GM21723 (cell line): ENCODE results near the gene DIS3L2.
"Not testable (repeated sequence)": the region's sequence is repeated elsewhere in the genome, so short reads cannot be mapped to it uniquely, and the experiment has no call there.

Source experiments
- ATAC-seq: cut with Tn5 transposase; IDR thresholded peaks from one replicate; pipeline ENCODE4 v1.9.1; 2021; ENCODE audit warnings: mild to moderate bottlenecking, moderate library complexity; ENCODE audit not compliant: unreplicated experiment

DIS3L2 gene

GRCh38 chr2:232288489-232289030, 327.0 kb downstream of the DIS3L2 start:
- ATAC-seq, result no peak

DNA sequence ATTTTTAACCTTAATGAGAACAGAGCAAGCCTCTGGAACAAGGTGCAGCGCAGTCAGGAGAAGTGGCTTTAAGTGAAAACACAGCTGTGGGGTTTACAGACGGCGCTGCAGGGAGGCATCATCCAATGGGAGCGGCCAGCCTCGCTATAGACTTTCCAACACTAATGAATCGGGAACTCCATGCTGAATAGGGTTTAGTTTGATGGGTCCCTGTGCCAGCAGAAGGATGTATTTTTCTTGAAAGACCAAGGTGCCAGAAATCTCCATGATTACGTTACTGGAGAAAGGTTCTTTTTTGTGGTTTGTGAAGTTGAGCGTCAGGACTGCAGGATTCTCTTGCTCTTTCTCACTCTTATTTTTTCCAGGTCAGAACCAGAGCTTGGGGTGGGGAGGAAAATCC, 329.2 kb downstream of the DIS3L2 start:
- no peak for ATAC-seq

- ATAC-seq, result no peak
Observed at GRCh38 chr2:232291343-232291742, 329.8 kb downstream of the DIS3L2 start.

- ATAC-seq, result no peak
Observed at GRCh38 chr2:232292395-232293154, 331.1 kb downstream of the DIS3L2 start.

DNA sequence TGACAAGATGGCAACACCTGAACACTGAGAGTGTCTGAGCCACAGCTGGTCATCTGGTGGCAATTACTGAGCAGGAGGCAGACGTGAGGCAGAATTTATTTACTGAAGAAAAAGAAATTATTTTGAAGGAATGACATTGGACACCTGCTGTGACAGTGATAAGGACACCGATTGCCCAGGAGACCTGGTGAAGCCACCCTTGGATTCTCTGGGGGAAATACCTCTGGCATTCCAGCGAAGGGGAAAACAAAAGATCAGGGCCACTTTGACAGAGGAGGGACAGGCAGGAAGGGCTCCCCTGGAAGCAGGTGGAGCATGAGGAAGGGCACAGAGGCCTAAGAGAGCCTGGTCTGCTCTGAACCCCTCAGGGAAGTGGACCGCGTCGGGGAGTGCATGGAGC, 331.7 kb downstream of the DIS3L2 start:
- no peak for ATAC-seq

- no peak for ATAC-seq
Observed at GRCh38 chr2:232295971-232296370, 334.5 kb downstream of the DIS3L2 start.

- ATAC-seq, result no peak
Observed at GRCh38 chr2:232296776-232297525, 335.4 kb downstream of the DIS3L2 start.

DNA sequence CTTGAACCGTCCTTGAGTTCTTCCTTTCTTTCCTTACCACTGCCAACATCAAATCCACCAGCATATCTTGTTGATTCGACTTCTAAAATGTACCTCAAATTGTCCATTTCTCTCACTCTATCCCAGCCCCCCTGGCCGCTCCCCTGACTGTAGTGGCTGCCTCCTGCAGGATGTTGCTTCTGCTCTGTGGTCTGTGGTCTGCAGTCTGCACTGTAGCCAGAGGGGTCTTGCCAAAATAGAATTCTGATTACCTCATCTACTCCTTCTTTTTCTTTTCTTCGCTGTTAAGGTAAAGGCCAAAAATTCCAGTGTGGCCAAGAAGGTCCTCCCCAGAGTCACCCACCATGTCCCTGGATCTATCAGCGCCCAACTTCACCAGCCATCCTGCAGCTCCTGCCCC, 337.6 kb downstream of the DIS3L2 start:
- no peak for ATAC-seq

GRCh38 chr2:232299927-232300674, 338.6 kb downstream of the DIS3L2 start:
- ATAC-seq, result no peak

DNA sequence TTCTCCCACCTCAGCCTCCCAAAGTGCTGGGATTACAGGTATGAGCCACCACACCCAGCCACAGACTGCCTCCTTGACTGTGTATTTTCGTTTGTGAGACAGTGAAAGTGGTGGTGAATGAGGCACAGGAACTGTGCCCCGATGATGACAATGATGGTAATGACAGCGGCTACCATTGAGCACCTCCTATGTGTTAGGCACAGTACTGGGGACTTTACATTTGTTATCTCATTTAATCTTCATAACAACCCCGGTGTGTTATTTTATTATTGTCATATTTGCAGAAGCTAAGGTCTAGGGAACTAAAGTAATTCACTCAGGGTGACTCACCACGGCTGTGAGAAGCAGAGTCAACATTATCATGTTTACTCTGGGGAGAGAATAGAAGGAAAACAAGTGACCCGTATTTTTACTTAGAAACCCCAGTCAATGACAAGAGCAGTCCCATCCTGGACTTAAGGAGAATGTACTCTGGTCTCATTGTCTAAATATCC, 339.4 kb downstream of the DIS3L2 start:
- ATAC-seq, result no peak

GRCh38 chr2:232304236-232304635, 342.7 kb downstream of the DIS3L2 start:
- ATAC-seq, result no peak

DNA sequence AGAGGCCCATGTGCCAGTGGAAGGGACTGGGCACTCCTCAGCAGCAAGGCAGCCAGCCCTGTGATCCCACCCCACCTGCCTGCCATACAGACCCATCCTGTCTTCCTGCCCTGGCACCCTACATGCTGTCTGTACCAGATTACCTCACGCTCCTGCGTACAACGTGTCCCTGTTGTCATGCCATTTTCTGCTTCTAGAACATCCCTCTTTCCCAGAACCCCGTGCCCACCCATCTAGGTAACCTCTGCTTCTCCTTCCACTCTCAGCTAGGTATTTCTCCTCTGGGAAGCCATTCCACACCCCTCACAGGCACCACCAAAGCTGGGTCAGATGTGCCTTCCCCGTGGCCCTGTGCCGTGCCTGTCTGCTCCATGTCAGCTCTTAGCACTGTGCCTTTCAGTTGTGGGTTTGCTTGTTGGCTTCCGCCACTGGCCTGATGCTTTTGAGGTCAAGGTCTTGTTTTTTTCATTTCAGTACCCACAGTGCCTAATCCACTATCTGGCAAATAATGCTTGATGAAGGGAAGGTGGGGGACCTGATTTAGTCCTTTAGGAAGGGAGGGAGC, 345.3 kb downstream of the DIS3L2 start:
- no peak for ATAC-seq

DNA sequence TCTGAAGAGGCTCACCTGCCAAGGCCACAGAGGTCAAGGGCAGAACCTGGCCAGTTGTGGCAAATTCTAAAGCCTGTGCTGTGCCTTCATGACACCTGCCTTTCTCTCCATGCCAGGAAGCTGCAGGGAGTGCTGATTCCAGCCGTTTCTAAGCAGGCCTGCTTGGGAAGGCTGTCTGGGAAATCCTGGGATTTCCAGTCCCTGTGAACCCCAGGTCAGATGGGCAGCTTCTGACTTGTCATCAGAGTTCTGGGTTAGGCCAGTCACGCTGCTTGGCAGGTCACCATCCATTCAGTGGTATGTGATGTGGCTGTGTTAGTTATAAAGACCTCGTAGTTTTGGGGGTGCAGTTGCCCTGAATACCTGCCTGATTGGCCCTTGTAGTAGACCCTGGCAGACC, 346.3 kb downstream of the DIS3L2 start:
- no peak for ATAC-seq

DNA sequence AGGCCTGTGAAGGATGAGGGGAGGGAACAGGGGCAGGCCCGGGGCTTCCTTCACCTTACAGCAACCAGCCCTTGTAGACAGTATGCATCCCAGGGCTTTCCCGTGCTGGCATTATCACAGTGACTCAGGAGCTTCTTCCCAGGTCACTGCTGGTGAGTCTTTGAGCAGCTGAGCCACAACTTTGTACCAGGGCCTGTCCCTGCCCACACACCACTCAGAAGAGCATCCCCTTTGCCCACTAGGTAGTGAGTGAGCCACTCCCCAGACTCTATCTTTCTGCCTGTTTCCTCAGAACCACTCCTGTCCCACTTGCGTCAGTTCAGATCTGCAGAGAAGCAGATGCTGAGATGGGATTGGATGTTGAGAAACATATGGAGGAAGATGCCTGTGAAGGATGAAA, 347.5 kb downstream of the DIS3L2 start:
- no peak for ATAC-seq

GRCh38 chr2:232309592-232309991, 348.1 kb downstream of the DIS3L2 start:
- ATAC-seq, result no peak

DNA sequence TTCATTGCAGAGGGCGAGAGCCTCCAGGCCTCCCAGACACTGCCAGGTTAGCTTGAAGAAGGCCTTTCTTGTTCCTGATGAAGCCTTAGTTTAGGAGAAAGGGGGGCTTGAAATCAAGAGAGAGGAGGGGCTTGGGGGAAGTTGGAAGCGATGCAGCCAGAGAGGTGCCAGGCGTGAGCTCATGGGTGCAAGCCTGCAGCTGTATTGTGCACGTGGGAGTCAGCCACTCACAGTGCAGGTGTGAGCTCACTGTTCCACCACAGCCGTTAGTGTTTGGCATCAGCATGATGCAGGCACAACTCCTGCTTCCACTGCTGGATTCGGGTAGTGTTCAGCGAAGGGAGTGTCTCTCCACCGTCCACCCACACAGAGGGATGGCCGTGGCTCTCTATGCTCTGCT, 348.6 kb downstream of the DIS3L2 start:
- ATAC-seq, result no peak

GRCh38 chr2:232310696-232311095, 349.2 kb downstream of the DIS3L2 start:
- ATAC-seq, result no peak

DNA sequence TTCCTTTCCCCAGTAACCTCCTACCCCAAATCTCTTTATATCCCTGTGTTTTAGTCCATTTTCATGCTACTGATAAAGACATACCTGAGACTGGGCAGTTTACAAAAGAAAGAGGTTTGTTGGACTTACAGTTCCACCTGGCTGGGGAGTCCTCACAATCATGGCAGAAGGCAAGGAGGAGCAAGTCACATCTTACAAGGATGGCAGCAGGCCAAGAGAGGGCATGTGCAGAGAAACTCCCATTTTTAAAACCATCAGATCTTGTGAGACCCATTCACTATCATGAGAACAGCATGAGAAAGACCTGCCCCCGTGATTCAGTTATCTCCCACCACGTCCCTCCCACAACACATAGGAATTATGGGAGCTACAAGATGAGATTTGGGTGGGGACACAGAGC, 352.1 kb downstream of the DIS3L2 start:
- ATAC-seq, result not testable (repeated sequence)

DNA sequence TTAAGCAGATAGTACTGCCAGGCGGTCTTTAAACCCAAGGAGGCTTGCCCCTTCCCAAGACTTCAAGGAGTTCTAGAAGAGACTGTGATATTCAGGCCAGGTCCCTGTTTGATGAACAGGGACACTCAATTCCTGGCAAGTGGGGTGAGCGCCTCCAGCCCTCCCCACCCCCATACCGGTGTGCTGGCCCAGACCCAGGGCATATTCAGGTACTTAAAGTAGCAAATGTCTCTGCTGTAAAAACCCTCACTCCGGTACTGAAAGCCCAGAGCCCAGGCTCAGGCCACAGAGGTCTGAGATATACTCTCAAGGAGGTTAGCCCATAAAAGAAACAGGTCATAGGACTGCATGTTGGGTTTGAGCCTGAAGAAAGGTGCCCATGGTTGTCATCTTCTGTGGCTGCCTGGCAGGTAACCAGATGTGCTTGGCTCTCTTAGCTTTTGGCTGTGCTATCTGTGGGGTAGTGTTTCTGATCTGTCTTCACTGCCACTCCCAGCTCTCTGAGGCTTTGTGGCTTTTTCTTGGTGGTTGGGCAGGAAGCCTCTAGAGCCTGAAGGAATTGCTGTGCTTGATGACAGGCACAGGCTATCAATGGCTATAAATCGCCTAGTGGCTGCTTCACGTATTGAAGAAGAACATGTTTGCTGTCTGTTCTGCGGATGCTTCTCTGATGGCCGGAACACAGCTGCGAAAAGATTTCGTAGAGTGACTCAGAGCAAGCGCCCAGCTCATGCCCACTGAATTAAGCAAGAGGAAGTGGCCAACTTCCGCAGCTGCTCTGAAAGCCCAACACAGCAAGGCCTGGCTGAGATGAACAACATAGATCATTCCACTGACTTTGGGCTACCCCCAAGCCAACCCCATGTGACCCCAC, 353.8 kb downstream of the DIS3L2 start:
- ATAC-seq, result peak; percentile 85

- no peak for ATAC-seq
Observed at GRCh38 chr2:232315923-232316299, 354.4 kb downstream of the DIS3L2 start.
